Lower leg skin (tissue), 3 donors: ENCODE data around the gene PITPNC1.
"Not testable (repeated sequence)": the region's sequence is repeated elsewhere in the genome, so short reads cannot be mapped to it uniquely, and the experiment has no call there.

ENCODE experiments used
- CTCF ChIP-seq, 3 donors: fragments of 450-650 bp; IDR thresholded peaks; one replicate each; pipeline ENCODE4 v1.5.1; 2016; ENCODE audit warnings: antibody characterized with exemption in 3 of 3, mild to moderate bottlenecking in 3 of 3, moderate library complexity in 2 of 3
- POLR2A ChIP-seq, 2 donors: fragments of 450-650 bp; IDR thresholded peaks; one replicate each; pipeline ENCODE4 v1.6.1; 2016 to 2017; ENCODE audit warnings: antibody characterized with exemption in 2 of 2, mild to moderate bottlenecking in 1 of 2, moderate library complexity in 1 of 2

- TF ChIP-seq CTCF, POLR2A (IDR thresholded peaks at IDR 0.05): not testable (repeated sequence)
These were observed 118.5 kb downstream of the PITPNC1 start for GRCh38 chr17:67495534-67495933.
